Right lobe of liver (tissue), 6 donors: ENCODE results near the gene TMEM266. TPM values are rescaled to one million over a fixed set of nuclear protein-coding genes. Genes with fewer than 3 reads are reported as not detected.
A peak's percentile ranks its signal among the peaks of the same experiment; 100 is the strongest.

ENCODE experiments used
- ATAC-seq, 4 donors: fragments of 200-7000 bp; cut with Tn5 transposase; one replicate each; pipeline ENCODE4 v1.9.1; 2020; ENCODE audit warnings: mild to moderate bottlenecking in 4 of 4, moderate library complexity in 4 of 4
- DNase-seq, 3 donors: peaks; one replicate each; pipeline ENCODE4 v3.0.0-alpha.2; 2020
- H3K27ac ChIP-seq, 3 donors: fragments of 200-600 bp; one replicate each; pipeline ENCODE4 v1.8.0; 2022
- H3K27me3 ChIP-seq, 2 donors: fragments of 200-600 bp; one replicate each; pipeline ENCODE4 v1.8.0; 2022
- H3K36me3 ChIP-seq, 4 donors: fragments of 200-600 bp; sonication (generic) in 1 of 4; one replicate each; pipeline versions ENCODE4 v1.5.1 to v1.8.0; 2017 to 2022; ENCODE audit warnings: control low read depth in 1 of 4
- H3K4me1 ChIP-seq, 4 donors: fragments of 200-600 bp; sonication (generic) in 1 of 4; one replicate each; pipeline versions ENCODE4 v1.5.1 to v1.8.0; 2017 to 2022; ENCODE audit warnings: control low read depth in 1 of 4
- H3K4me3 ChIP-seq, 3 donors: fragments of 200-600 bp; one replicate each; pipeline ENCODE4 v1.8.0; 2022
- H3K9me3 ChIP-seq, 4 donors: fragments of 200-600 bp; sonication (generic) in 1 of 4; one replicate each; pipeline versions ENCODE4 v1.5.1 to v1.8.0; 2017 to 2022; ENCODE audit warnings: control low read depth in 1 of 4
- POLR2A ChIP-seq: fragments of 450-650 bp; IDR thresholded peaks from one replicate; pipeline ENCODE4 v1.6.1; 2017; ENCODE audit warnings: antibody characterized with exemption, mild to moderate bottlenecking
- WGBS: methylation state at CpG from one replicate; pipeline ENCODE4 v1.1.6; 2018; ENCODE audit warnings: low coverage, low lambda C conversion rate; ENCODE audit not compliant: insufficient coverage; ENCODE audit errors: missing lambda C conversion rate; 5-methylcytosine and 5-hydroxymethylcytosine counted together
- intact Hi-C, 2 donors: fragments of 100-400 bp; cut with DNase I; formaldehyde crosslinking; loops; one replicate each; pipeline versions ENCODE4 v1.11.2 to v1.14.1; 2022
- total RNA-seq, 6 experiments: library from RNA; depleted of rRNA in 2 of 6; stranded (reverse); fragments of >200 nt in 2 of 6; fragmentation: NEBNext Ultra II Directional in 3 of 6; extraction: Animal tissue kit (Norgen Biotek cat#: 25700) in 3 of 6; gene quantifications; one replicate each; pipeline versions ENCODE4 v1.1.0 to v1.2.4, GENCODE V29; 2016 to 2023
- TF ChIP-seq, protein P1 (sequence below), 4 donors: fragments of 200-600 bp in 3 of 4; fragments of 450-650 bp in 1 of 4; IDR thresholded peaks; one replicate each; pipeline versions ENCODE4 v1.5.1 to v1.8.0; 2016 to 2022; ENCODE audit warnings: antibody characterized with exemption in 4 of 4, mild to moderate bottlenecking in 2 of 4
- donor health status: DM: no; HTN: yes; CAD: no.
- donor health status: DM: no; HTN: no; CAD: no.
- donor health status: DM: no; HTN: no; CAD: no.
- donor health status: DM: no; HTN: yes; CAD: no.
- donor health status: DM: no; HTN: yes; CAD: no.

The TMEM266 gene
- total RNA-seq, 6 experiments from 2014 or later: 0.12 to 0.19 TPM; not detected in 4

DNA sequence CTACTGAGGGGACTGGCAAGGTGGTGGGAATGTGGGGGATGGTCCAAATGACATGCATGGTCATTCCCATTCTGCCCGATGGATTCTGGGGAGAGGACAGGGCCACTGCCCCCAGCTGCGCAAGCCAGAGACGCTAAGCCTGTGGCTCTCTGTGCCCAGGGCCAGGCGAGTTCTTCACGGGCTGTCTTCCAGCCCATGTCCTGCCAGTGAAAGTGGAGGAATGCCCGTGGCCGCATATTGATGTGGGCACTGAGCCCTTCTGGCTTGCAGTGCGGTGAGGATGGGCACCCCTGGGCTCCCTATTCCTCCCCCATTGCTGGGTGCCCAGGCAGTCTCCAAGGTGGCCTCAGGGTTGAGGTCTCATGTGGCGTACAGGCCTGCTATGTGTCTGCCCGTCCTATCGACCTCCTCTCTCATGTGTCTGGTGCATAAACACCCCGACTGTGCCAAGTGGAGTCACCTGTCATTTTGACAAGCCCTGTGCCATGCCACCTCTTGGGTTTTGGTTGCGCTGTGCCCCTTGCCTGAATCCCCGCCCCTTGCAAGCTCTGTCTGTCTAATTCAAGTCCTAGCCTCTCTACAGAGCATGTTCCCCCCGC lies 116.8 kb downstream of the TMEM266 start:
- no peaks in the 10 kb centered on the region for H3K9me3 ChIP-seq
- 79% methylated on average over 5 of the region's 15 CpGs for WGBS
- no peaks in the 10 kb centered on the region for H3K4me1 ChIP-seq
- DNase-seq: no peak
- H3K27ac ChIP-seq: no peak overlapping the region
- no peaks in the 10 kb centered on the region for H3K27me3 ChIP-seq
- no peaks in the 10 kb centered on the region for H3K36me3 ChIP-seq
- ATAC-seq: peak in 1 of 4 donors; percentile 5
- H3K4me3 ChIP-seq: no peak overlapping the region
- intact Hi-C loops: no loop called here
- TF ChIP-seq POLR2A: no peak
- TF ChIP-seq, protein P1, sequence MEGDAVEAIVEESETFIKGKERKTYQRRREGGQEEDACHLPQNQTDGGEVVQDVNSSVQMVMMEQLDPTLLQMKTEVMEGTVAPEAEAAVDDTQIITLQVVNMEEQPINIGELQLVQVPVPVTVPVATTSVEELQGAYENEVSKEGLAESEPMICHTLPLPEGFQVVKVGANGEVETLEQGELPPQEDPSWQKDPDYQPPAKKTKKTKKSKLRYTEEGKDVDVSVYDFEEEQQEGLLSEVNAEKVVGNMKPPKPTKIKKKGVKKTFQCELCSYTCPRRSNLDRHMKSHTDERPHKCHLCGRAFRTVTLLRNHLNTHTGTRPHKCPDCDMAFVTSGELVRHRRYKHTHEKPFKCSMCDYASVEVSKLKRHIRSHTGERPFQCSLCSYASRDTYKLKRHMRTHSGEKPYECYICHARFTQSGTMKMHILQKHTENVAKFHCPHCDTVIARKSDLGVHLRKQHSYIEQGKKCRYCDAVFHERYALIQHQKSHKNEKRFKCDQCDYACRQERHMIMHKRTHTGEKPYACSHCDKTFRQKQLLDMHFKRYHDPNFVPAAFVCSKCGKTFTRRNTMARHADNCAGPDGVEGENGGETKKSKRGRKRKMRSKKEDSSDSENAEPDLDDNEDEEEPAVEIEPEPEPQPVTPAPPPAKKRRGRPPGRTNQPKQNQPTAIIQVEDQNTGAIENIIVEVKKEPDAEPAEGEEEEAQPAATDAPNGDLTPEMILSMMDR (IDR thresholded peaks at IDR 0.05): no peak

GRCh38 chr15:76177491-76178040 lies 117.8 kb downstream of the TMEM266 start:
- TF ChIP-seq POLR2A: no peak
- TF ChIP-seq, protein P1 (IDR thresholded peaks at IDR 0.05): no peak
- DNase-seq (no peak), ATAC-seq (no peak)
- H3K9me3 ChIP-seq: no peaks in the 10 kb centered on the region
- no peaks in the 10 kb centered on the region for H3K36me3 ChIP-seq
- no peak overlapping the region for H3K4me3 ChIP-seq
- H3K4me1 ChIP-seq: no peaks in the 10 kb centered on the region
- no peak overlapping the region for H3K27ac ChIP-seq
- 57% methylated on average over 5 of the region's 15 CpGs for WGBS
- H3K27me3 ChIP-seq: no peaks in the 10 kb centered on the region
- intact Hi-C loops: no loop called here

DNA sequence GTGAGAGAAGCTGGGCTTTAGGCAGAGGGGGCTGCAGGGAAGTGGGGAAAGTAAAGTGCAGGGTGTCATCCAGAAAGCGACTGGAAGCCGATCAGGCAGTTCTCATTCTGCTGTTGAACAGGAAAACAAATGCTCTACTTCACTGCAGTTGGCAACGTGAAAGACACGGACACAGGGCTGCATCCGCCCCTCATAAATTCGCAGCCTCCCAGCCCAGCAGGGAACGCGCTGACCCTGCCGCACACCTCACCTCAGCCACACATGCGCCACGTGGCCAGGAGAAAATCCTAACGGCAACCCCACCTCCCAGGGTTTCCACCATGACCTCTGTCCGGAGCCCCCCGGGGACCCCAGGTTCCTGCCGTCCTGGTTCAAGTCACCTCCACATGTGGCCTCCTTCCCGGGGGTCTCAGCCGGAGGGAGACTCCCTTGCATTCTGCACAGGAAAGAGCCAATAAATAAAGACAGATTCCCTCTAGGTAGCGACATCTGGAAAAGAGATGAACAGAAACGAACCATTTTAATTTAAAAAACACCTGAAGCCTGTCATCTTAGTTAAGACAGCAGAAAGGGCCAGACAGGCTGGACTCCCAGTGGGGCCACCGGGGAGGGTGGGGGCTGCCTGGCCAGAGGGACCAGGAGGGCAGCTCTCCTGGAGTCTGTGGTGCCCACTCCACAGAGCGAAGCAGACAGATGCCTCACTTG lies 118.7 kb downstream of the TMEM266 start:
- Histone ChIP-seq H3K36me3 (no peaks in the 10 kb centered on the region), H3K27ac (no peak overlapping the region), H3K9me3 (no peaks in the 10 kb centered on the region), H3K4me3 (no peak overlapping the region), H3K4me1 (no peaks in the 10 kb centered on the region), H3K27me3 (no peaks in the 10 kb centered on the region)
- 76% methylated on average over 8 of the region's 21 CpGs for WGBS
- DNase-seq (no peak), ATAC-seq (no peak)
- intact Hi-C loops: no loop called here
- TF ChIP-seq, protein P1 (IDR thresholded peaks at IDR 0.05): no peak
- no peak for TF ChIP-seq POLR2A

DNA sequence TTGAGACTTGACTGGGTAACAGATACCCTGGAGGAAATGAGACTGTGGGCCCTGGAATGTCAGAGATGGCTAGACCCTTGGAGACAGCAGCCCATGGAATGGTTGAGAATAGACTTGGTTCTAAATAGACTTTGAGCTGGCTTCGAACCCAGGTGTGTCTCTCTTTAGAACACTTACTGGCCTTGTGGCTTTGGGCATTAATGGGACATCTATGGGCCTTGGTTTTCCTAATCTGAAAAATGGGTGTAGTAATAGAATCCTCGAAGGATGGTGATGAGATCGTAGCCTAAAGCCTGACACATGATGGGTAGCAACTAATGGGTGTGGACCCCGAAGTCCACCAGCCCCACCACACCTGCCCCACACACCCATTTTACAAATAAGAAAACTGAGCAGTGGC lies 119.2 kb downstream of the TMEM266 start:
- intact Hi-C loops: no loop called here
- DNase-seq (no peak), ATAC-seq (no peak)
- TF ChIP-seq POLR2A: no peak
- TF ChIP-seq, protein P1 (IDR thresholded peaks at IDR 0.05): no peak
- H3K27me3 ChIP-seq: no peaks in the 10 kb centered on the region
- H3K9me3 ChIP-seq: no peaks in the 10 kb centered on the region
- no peak overlapping the region for H3K4me3 ChIP-seq
- 100% methylated on average over 1 of the region's 4 CpGs for WGBS
- H3K27ac ChIP-seq: no peak overlapping the region
- H3K4me1 ChIP-seq: no peaks in the 10 kb centered on the region
- H3K36me3 ChIP-seq: no peaks in the 10 kb centered on the region
